Astrocyte of the hippocampus (primary cell): ENCODE measurements around the gene DDRGK1.

Experiments
- DNase-seq: peaks from one replicate; pipeline ENCODE4 v3.0.0; 2011; ENCODE audit warnings: low read depth, low spot score

Gene DDRGK1

DNA sequence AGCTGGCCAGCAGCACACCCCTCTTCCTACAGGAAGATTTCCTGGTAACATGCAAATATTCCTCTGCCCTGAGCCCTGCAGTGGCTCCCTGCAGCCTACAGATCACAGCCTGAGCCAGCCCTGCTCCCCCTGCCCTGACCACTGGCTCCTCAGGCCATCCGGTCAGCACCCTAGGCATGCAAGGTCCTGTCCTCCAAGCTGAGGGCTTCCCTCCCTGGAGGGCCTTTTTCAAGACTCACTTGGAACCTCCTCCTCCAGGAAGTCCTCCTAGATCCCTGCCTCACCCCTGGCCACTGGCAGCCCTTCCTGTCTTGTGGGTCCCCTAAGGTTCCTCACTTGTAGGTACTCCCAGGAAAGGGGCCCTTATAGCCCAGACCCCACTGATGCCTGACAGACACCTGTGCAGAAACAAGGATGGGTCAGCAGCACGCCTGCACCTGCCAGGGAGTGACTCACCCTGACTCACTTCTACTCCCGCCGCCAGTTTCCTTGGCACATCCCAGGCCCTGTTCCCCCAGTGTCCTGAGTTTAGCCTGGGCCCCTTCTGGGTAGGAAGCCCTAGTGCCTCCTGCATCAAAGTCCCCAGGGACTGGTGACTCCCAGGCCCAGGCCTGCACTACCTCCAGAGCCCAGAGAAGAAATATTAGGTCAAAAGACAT lies 31.3 kb upstream of the DDRGK1 start:
- DNase-seq: peak; percentile 34

DNA sequence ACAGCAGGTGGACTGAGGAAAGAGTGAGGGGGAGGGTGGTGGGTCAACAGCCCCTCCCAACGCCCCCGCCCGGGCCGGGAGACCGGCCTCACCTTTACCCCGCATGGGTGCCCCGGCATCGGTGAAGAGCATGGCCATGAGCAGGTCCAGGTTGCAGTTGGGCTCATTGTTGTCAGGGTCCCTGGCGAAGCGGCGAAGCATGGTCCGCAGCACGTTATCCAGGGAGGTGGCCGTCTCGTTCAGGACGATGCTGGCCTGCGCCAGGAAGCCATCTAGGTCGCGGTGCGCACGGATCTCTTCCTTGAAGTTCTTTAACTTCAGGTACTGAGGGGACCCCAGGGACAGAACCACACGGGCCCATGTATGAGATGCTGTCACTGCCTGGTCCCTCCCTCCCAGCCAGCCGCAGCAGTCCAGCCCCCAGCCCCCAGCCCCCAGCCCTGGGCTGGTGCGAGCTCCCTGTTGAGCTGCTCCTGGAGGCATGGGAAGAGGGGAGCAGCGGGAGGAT lies 29.6 kb upstream of the DDRGK1 start:
- DNase-seq: no peak

DNA sequence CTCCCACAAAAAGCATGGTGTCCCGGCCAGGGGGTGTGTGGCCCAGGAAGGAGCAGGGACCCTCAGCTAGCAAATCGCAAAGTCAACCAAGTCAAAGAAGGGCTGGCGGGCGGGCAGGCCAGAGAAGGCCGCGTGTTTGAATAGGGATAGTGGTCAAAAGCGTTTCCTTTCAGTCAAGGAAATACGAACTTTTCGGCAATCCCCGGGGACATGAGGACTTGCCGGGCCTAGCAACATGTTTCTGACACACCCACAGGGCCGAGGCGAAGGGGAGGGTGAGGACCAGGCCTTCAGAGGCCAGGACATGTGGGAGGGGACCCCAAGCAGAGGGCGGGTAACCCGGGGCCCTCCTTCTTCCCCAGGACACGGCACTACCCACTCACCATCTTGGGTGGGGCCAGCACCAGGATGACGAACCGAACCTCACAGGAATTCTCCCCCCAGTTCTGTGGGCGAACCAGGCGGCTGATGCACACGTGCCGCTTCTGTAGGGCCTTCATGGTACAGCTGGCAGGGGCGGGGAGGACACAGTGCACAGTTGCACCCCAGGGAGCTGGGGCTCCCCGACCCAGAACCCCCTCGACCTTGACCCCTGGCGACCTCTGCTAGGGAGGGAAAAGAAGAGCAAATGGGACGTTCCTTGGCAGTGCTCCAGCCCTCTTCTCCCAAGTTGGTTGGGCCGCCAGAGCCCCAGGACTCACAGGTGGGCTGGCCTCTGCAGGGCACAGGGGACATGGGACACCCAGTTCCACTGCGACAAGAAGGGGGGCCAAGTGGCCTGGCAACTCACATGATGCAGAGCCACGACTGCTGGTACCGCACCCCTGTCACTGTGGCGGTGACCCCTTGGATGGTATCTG lies 28.9 kb upstream of the DDRGK1 start:
- DNase-seq: no peak

DNA sequence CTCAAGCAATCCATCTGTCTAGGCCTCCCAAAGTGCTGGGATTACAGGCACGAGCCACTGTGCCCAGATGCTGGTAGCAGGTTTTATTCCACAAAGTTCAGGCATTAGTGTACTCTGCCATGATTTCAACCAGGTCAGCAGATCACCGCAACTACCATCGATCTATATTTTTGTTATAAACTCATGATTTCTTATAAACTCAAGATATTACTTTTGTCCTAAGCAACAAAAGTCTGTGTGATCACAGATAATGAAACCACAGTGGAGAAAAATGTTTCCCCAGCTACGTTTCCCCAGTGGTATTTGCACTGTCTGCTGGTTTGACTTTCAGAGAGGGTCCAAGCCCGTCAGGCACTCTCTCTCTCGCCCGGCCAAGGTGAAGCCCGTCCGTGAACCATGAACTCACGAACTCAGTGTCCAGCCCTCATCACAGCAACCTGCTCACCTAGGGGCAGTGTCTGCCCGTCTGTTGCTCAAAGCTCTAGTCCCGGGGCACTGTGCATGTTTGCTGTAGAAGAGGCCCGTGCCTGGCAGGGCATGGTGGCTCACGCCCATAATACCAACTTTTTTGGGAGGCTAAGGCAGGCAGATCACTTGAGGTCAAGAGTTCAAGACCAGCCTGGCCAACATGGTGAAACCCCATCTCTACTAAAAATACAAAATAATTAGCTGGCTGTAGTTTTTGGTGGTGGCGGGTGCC lies 27.6 kb upstream of the DDRGK1 start:
- DNase-seq: no peak

DNA sequence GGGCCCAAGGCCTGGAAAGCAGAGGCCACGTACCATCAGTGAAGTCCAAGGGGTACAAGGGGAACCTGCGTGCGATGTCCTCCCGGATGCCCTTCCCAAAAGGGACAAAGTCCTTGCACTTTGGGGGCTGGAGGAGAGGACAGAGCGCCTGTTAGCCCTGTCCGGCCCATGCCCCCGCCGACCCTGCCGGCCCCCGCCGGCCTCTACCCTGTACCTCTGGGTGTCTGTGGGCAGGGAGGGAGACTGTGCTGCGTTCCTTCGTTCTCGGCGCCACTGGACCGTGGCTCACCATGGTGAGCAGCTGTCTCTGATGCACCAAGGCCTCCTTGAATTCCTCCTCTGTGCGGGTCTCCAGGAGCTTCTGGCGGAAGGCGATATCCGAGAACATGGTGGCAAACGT lies 26.6 kb upstream of the DDRGK1 start:
- DNase-seq: no peak

DNA sequence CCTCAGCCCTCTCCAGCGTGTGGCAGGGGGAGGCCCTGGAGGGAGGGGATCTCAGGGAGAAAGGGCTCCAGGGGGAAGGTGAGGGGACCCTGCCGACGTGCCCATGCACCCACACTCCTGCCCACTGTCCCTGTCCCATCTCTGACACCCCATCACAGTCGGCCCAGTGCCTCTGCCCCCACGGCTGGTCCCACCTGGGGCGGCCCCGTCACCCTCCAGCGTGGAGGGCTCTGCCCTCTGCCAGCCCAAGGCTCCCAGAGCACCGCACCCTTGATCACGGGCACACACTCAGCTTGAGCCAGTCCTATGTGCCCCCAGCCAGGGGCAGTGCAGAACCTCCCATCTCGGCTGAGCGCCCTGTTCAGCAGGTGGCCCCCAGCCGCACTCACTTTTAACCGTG lies 25.3 kb upstream of the DDRGK1 start:
- no peak for DNase-seq

DNA sequence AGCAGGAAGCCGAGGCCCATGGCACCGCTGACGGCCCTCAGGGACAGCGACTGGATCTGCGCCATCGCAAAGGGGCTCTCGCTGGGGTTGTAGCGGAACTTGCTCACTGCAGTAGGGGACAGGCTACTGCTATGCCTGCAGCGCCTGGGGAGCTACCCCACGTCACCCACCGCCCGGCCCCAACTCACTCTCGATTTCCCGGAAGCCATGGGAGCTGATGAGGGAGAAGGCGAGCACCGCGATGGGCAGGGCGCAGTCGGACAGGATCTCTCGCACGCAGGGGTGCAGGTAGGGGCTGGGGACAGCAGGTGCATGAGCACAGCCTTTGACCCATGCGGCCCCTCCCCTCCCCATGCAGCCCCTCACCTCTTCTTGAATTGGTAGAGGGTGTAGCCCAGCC lies 24.7 kb upstream of the DDRGK1 start:
- DNase-seq: no peak

DNA sequence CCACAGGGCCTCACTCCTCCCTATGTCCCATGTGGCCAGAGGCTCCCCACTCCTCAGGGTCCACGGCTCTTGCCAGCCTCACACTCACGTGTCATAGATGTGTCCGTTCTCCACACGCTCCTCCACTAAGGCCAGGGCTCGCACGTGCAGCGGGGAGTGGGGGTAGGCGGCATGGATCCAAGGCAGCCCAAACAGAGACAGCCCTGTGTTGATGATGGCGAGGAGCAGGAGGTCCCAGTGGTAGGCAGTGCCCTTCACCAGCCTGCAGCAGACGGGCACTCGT lies 24.2 kb upstream of the DDRGK1 start:
- DNase-seq: no peak

DNA sequence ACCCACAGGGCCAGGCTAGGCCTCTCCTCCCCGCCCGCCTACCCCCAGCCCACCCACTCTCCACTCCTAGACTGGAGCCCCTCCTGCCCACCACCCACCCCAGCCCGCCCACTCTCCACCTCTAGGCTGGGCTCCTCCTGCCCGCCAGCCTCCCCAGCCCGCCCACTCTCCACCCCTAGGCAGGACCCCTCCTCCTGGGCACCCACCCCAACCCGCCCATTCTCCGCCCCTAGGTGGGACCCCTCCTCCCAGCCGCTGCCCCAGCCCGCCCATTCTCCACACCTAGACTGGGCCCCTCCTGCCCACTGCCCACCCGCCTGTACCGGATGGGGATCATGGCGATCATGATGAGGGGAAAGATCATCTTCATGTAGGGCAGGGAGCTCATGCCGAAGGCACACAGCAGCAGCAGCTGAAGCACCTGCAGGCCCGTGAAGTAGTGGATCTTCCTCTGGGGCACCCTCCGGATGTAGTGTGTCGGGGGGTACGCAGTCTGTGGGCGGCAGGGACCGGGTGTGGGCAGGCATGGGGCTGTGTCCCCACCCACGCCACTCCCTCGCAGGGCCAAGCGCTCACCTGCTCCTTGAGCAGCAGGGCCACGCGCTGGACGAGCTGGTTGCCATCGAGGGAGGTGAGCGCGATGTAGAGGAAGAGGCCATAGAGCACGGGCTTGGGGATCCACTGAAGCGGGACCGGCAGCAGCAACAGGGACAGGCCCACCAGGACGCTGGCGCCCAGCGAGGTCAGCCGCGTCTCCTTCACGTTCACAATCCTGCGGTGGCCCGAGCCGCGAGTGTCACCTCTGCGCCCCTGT lies 23.7 kb upstream of the DDRGK1 start:
- DNase-seq: no peak

DNA sequence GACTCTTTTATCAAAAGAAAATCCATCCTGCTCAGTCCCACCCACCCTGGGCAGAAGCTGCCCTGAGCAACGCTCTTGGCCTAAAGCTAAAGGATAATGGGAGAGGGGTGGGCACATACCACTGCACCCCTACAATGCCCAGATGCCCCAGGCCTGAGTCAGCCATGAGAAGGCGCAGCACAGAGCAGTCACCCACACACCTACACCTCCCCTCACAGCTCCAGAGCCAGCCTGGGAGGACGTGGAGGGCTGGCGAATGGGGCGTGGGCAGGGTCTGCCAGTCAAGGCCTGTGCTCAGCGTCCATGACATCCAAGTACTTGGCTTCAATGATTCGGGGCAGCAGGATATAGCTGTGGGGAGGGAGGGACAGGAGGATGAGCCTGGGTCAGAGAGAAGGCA lies 23.0 kb upstream of the DDRGK1 start:
- DNase-seq: peak; percentile 51

DNA sequence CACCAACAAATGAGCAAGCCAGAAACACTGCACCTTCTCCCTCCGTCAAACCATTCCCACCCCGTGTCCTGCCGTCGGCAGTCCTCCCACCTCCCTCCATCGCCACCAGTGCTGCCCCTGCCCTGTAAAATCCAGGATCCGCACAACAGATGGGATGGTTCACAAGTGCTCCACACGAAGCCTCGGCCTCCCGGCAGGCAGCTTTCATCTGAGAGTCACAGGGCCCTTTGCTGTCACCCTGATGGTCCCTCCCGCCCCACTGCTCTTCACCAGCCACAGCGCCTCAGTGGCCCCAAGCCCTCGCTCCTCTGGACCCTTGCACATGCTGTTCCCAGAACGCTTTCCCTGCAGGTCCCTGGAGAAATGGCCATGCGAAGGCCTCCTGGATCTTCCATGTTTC lies 22.4 kb upstream of the DDRGK1 start:
- no peak for DNase-seq

DNA sequence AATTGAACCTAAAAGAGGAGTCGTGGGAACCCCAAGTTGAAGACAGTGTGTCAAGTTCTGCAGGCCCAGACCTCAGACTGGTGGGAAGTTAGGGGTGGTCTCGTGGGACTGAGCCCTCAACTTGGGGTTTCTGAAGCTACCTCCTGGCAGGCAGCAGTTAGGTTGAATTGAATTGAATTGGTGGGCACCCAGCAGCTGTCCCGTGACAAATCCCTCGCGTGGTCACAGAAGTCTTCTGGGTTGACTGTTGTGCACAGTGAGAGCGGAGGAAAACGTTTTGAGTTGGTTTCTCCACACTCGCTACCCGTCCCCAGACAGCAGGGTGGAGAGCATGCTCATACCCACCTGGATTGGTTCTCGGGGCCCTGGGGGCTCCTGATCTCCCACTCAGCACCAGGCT lies 21.6 kb upstream of the DDRGK1 start:
- DNase-seq: no peak

DNA sequence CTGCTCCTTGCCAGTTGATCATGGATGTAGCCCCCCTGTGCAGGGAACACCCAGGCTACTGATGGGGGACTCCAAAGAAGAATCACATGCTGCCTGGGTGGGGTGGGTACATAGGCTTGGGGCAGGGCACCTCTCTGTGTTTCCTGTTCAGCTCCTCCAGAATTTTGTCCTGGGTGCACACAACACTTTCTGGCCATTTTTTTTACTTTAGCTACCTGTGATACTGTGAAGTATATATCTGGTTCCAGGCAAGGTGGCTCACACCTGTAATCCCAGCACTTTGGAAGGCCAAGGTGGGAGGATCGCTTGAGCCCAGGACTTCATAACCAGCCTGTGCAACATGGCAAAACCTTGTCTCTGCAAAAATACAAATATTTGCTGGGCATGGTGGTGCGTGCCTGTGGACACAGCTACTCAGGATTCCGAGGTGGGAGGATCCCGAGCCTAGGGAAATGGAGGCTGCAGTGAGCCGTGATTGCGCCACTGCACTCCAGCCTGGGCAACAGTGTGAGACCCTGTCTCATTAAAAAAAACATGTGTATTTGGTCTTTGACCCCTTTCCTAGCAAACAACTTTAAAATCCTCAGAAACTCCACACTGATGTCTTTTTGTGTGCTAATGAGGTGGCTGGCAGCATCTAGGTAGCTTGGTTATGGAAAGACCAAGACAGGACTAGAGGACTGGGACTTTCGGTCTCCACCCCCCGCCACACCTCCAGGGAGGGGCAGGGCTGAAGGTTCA lies 20.4 kb upstream of the DDRGK1 start:
- DNase-seq: no peak

DNA sequence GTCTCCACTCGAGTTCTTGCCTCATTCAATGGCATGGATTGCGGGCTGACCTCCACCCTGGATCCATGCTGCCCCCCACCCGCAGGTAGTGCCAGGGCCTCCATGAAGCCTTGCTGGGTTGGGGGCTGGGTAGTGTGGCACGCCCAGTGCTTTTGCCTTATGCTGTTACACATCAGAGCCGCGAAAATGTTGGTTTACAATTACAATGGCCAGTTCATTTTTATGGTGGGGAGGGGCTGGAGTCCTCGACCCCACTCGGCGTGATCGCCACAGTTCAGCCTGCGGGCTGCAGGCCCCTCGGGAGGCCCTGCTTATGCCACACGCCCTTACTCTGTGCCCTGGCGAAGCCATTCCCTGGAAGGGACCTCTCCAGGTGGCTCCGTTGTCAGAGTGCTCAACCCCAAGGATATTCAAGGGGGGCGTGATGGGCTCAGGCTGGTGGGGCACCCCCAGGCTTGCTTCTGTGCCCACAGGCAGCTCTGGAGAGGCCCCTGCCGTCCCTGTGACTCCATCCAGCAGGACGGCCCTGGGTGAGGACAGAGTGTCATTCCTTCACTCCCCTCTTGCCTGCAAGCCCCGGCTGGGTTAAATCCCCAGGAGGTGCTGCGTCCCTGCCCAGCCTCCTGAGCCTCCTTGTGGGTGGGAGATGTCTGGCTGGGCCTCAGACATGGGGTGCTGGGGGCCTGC lies 19.7 kb upstream of the DDRGK1 start:
- DNase-seq: no peak

DNA sequence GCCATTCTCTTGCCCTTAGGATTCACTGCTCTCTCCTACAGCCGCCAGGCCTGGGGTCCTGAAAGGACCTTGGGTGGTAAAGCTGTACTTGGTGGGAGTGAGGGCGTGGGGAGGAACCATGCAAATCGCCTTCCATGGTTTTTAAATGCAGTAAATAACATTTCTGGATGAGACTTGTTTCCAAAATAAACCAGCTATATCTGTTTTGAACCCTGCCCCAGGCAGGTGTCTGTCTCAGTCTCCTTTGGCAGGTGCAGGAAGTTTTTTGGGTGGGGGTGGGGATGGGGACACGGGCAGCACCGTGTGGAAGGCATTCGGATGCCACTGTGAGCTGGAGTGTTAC lies 19.1 kb upstream of the DDRGK1 start:
- no peak for DNase-seq

DNA sequence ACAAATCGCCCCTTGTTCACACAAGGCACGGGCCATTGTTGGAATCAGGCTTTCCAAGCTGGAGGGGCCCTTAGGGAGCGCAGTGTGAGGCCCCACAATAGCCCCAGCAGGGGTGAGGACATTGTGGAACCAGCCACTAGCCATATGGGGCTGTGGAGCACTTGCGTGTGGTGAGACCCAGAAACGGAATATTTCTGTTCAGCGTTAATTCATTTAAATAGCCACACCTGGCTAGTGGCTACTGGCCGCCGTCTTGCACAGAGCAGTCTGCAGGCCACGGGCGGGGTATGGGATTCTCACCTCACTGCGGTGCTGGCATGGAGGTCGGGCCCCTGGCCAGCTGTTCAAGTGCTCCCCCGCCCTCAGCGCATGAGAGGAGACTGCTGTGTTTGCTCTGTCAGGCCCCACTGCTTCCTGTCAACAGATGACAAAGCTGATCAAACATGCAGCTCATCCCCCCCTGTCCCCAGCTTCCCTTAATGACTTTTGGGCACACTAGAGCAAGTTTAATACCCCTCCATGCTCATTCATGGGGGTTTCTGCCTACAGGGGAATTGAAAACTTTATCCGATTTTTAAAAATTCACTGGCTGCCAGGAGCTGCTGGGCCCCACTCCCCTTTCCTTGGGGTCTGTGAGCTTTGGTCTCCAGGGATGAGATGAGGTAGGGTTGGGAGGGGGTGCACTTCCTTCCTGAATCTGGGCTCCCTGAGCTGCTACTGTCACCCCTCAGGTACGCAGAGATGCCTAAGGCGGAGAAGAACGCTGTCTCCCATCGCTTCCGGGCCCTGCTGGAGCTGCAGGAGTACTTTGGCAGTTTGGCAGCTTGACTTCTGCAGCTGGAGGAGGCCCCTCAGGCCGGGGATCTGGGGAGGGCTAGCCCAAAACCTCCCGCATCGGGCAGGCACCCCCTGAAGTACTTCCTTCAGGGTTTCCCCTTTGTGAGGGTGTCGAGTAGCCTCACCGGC lies 18.4 kb upstream of the DDRGK1 start:
- no peak for DNase-seq

DNA sequence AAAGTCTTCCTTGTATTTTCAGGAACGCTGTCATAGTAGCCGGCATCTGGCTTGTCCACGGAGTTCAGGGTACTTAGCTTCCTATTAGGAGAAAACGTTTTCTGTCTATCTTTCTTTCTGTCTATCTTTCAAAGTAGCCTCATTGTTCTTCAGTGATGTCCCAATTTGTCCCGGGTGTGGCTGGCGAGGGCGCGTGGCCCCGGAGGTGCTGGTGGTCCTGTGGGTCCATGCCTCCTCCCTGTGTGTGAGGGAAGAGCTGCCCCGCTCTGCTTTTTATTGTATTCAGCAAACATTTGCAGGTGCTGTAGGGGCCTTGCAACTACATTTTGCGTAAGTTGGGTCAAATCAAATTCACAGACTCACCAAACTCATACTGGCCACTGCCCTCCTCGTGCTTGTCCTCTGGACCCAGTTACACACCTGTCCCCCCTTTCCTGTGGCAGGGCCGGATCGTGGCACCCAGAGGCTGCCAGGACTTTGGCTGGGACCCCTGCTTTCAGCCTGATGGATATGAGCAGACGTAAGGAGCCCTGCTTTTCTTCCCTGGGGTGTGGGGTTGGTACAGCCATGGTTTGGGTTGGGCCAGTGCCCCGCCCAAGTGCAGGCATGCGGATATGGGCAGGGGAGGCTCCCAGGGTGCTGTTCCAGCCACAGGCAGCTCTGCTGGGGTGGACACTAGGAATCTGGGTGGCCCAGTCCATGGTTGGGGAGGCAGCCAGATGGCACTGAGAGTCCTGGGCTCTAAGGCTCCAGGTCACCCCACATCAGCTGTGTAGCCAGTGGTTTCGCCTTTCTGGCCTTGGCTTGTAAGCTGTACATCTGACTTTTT lies 17.1 kb upstream of the DDRGK1 start:
- DNase-seq: no peak

DNA sequence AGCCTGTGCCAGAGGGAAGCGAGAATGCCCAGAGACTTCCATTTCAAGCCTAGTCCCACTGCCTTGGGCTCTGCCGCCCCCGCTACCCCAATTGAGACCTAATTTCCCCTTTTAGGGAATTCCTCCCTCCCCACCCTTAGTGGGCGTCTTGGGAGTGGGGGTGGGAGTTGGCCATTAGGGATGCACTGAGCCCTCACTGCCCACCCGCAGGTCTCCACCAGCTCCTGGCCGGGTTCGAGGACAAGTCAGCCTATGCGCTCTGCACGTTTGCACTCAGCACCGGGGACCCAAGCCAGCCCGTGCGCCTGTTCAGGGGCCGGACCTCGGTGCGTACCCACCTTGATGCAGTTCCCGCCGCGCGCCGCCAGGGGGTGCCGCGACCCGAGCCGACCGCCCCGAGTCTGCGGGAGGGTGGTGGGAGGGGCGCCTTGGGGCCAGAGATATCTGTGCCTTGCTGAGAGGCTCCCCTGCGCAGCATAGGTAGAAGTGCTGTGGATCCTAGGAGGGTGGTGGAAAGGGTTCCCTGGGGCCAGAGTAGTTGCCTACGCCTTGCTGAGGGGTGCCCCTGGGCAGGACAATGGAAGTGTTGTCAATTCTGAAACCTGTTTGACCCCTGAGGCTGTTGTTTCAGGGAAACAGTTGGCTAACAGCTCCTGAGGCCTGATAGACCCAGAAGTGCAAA lies 14.0 kb upstream of the DDRGK1 start:
- DNase-seq: peak; percentile 74
